Measurements from ENCODE around the gene TMEM114.

TMEM114 gene

DNA sequence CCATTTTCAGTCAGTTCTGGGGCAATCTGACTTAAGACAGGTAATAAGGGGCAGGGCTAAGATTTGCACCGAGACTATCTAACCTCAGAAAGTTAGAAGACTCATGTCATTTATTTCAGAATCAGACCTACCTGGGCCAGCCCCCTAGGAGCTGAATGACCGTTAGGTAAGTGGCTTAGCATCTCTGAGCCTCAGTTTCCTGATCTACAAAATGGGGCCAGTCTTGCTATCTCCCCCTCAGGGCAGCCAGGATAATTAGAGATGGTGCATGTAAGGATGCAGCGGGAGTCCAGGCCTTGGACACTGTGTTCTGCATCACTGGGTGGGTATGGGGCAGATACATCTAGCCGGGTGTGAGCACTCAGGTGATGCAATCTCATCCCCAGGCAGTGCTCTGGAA is 20.8 kb upstream of the TMEM114 start:
- DNase-seq = no peak

DNA sequence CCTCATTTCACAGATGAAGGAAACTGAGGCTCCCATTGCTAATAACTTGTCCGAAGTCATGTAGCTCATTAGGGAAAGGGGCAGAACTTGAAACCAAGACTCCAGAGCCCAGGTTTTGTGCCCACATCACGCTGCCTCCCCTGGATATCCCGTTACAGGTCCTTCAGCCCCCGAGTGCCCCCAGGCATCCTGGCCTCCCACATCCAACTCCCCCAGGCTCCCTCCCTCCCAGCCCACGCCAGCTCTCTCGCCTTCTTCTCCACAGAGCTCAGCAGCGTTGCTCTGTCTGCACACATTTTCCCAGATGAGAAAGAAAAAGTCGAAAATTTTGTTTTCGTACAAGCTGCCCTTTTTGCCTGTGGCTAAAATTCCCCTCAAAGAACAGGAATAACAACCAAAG is 16.9 kb upstream of the TMEM114 start:
- DNase-seq = no peak

DNA sequence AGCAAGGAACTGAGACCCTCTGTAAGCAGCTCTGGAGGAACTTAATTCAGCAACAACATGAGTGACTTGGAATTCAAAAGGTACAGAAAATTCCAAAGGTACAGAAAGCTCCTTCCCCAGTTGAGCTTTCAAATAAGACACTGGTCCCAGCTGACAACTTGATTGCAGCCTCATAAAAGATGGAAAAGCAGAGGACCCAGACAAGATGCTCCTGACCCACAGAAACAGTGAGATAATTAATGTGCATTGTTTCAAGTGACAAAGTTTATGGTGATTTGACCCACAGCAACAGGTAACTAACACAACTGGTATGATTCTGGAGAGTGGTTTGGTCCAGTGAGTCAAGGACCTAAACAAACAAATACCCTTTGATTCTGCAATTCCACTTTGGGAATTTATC is 15.2 kb upstream of the TMEM114 start:
- no peak for DNase-seq

DNA sequence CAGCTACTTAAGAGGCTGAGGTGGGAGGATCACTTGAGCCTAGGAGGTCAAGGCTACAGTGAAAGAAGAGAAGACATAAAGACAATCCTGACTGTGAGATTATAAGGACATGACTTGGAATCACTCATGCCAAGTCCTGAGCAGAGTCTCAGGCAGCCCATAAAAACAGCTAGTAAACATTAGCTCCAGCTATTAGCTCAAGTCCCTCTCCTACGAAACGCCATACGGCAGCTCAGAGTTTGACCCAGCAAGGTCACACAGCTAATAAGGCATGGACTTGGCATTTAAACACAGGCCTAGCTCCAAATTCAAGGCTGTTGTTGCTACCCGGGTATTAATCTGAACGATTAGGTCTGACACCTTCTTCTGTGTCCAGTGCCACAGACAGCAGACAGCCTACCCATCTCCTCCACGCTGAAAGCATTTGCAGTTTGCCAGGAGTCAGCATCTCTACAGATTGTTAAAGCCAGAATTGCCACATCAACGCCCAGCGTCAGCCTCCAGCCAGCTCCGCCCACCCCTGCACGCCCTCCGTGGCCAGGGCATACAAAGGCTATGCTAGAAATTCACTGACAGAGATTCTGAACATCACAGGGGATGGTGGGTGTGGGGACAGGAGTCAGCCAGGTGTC is 9.9 kb upstream of the TMEM114 start:
- DNase-seq = no peak

DNA sequence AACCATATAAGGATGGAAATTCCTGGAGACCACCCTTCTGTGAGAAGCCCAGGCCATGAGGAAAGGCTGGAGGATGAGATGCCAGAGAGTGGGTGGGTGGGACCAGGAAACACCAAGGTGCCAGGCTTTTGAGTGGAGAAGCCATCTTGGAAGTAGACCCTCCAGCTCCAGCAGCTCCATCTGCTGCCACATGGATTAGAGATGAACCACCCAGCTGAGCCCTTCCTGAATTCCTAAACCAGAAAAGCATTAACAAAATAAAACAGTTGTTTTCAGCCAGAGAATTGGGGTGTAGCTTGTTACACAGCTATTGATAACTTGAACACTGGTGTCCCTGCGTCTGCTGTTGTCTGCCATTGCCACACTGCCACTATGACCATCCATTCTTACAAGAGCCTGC is 6.3 kb upstream of the TMEM114 start:
- DNase-seq = no peak

DNA sequence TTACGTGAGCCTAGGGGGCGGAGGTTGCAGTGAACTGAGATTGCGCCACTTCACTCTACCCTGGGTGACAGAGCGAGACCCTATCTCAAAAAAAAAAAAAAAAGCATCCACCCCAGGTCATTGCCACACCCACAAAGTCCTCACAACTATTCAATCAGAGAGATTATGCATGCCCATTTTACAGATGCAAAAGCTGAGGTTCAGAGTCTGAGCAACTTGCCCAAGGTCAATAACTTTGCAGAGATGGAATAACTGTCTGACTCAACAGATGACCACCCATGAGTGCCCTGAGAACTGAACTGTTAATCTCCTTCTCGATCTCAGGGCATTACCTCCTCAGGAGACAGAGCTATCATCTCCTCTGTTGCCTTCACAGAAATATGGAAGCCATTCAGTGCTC is 5.5 kb upstream of the TMEM114 start:
- DNase-seq = no peak

DNA sequence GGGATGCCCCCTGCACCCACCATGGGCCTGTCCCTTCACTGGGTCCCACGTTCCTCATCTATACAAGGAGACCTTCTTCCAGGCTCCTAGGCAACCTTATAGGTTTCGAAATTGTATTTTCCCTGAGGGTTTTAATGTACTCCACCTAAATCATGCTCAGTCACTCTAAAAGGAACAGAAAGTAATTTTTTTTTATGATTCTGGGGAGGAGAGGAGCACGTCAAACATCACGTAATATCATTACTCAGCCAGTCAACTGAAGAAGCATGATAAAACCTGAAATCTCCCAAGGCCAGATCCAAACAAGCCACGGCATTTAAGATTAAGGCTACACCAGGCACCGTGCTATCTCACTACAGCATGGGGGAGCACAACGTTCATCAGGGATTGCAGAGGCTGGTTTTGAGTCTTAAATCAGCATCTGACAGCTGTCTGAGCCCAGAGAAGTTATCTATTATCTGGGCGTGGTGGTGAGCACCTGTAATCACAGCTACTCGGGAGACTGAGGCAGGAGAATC is 3.9 kb upstream of the TMEM114 start:
- DNase-seq = no peak

DNA sequence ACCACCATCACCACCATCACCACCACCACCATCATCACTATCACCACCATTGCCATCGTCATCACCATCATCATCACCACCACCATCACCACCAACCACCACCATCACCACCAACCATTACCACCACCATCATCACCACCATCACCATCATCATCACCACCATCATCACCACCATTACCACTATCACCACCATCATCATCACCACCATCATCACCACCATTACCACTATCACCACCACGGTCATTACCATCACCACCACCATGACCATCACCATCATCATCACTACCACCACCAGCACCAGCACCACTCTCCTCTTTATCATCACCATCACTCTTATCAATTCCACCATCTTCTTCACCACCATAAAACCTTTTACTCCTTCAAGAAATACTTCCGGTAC is 1.1 kb upstream of the TMEM114 start:
- no peak for DNase-seq

DNA sequence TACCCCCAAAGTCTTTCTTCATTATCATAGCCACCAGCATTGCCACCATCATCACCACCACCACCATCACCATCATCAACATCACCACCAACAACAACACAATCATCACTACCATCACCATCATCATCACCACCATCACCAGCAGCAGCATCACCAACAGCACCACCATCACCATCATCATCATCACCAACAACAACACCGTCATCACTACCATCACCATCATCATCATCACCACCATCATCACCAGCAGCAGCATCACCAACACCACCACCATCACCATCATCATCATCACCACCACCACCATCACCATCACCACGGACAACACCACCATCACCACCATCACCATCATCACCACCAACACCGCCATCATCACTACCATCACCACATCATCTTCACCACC is 500 bp upstream of the TMEM114 start:
- DNase-seq = no peak

DNA sequence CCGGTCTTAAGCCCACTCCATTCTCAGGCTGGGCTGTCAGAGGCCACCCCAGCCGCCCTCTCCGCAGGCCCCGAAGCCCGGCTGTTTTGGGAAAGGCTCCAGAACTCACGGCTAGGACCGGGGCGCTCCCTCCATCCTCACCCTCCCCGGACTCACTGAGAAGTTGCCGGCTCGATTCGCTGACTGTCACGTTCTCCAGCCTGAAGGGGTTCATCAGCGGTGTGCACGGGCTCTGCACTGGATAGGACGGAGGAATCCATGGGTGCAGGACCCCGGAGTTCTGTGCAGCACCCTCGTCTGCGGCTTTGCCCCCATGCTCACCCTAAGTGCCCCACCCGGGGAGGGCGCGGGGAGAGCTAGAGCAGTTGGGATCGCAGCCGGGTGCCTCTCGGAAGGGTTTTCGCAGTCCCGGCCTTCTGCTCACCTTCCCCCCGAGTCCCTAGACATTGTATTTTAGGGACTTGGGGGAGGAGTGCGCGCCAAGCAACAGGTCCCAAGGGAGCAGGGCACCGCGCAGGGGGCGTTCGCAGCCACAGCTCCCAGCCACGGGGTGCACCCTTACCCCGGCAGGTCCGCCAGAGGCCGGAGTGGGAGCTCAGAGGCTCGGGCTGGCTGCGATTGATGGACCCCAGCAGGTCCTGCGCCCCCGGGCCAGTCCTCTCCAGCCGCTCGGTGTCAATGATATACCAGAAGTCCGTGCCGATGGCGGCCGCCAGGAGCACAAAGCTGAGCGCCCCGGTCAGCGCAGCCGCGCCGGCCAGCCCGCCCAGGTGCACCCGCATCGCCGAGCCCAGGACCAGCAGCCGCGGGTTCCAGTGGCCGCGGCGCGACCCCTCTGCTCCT is 1.0 kb downstream of the TMEM114 start:
- no peak for DNase-seq

DNA sequence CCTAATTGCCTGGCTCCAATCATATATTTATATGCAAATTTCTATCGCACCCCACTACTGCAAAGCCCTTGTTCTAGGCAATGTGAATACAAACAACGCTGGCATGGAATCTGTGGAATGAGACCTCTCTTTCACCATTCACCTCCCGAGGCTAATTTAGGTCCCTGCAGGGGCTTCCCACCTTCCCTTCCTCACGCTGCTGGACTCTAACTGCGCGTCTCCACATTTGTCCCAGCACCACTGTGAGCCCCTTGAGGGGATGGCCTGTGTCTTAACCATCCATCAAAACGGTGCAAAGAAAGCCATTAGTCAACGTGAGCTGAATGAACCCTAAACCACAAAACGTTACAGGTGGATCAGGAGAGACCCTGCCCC is 1.6 kb downstream of the TMEM114 start:
- no peak for DNase-seq

DNA sequence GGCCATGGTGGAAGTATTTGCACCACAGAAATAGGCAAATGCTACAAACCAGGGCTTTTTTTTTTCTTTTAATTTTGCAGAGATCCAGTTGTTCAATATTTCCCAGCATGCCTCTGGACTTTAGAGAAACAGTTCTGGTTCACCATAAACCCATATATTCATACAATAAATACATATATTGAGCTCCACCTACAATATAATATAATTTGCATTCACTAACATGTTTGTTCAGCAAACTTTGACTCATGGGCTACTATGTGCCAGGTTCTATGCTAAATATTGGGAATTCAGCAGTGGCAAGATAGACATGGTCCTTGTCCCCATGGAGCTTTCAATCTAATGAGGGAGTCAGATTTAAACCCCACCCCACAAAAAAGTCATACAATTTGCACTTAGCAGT is 3.2 kb downstream of the TMEM114 start:
- no peak for DNase-seq

DNA sequence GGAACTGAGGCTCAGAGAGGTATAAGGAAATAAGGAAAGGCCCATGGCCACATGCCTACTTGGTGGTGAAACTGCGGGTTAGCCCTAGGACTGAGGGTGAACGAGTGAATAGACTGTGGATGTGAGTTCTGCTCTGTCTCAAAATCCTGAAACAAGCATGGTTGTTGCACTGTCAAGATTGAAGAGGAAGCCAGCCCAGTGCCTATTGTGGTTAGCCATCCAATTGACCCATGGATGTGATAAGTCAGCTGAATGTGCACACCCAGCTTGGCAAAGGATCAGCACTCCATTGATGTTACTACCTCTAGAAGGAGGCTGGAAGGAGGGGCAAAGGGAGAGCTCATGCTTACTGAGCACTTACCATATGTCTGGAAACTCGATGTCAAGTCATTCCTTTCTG is 4.5 kb downstream of the TMEM114 start:
- DNase-seq = no peak

DNA sequence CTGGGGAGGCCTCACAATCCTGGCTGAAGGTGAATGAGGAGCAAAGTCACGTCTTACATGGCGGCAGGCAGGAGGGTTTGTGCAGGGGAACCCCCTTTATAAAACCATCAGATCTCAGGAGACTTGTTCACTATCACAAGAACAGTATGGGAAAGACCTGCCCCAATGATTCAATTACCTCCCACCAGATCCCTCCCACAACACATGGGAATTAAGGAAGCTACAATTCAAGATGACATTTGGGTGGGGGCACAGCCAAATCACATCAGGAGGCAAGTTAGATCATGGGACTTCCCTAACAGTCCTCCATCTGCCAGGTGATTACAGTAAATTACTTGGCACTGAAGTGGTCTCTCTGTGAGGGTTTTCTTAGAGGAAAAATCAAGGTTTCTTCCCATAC is 5.3 kb downstream of the TMEM114 start:
- DNase-seq = no peak

DNA sequence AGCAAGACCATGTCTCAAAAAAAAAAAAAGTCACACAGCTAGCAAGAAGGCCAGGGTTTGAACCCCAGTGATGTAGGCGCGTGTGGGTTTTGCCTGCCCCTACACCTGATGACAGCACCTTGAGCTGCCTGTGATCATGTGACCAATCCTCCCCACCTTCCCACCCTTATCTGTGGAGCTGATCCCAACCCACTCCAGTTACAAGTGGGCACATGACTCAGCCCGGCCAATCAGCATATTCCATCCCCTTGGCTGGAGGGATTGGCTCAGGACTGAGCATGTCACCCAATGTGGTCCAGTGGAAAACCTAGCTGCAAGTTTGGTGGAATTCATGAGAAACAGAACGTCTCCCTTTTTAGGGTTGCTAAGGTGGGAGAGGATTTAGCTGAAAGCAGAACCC is 6.6 kb downstream of the TMEM114 start:
- no peak for DNase-seq

DNA sequence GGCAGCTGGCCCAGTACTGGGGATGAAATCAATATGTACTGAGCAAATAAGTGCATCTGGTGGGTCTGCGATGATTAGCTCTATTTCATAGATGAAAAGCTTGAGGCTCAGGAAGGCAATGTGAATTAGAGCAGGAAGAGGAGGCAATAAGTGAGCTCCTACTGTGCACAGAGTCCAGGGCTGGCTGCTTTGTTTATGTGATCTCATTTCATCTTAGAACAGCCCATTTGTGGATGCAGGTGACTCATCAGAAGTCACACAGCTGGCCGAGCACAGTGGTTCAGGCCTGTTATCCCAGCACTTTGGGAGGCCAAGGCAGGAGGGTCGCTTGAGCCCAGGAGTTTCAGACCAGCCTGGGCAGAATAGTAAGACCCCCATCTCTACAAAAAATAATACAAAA is 7.1 kb downstream of the TMEM114 start:
- no peak for DNase-seq

DNA sequence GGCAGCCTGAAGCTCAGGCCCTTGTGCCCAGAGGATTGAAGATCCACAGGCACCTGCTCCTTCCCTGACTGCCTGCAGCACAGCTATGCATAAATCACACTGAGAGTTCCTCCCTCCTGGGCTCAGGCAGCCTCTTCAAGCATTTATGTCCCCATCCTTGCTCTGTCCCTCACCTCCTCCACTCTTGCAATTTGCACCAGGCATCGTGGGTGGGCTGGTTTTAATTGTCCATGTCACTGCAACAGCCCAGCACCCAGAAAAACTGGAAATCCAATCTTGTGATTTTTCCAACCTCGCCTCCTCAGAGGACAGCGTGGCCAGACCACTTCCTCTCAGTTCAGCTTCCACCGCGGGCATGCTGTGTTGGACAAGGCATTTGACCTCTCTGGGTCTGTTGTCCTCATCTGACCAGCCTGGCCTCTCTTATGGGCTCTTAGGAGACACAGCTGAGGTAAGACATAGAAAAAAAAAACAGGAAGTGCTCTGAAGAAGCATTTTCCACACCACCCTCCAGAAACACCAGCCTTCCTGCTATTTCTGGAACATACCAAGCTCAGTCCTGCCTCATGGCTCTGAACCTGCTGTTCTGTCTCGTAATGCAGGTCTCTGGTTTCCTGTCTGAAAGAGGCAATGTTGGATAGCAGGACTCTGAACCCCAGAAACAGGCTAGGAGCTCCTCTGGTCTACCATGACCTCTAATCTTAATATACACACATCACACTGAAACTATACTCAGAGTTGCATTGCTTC is 8.3 kb downstream of the TMEM114 start:
- no peak for DNase-seq

DNA sequence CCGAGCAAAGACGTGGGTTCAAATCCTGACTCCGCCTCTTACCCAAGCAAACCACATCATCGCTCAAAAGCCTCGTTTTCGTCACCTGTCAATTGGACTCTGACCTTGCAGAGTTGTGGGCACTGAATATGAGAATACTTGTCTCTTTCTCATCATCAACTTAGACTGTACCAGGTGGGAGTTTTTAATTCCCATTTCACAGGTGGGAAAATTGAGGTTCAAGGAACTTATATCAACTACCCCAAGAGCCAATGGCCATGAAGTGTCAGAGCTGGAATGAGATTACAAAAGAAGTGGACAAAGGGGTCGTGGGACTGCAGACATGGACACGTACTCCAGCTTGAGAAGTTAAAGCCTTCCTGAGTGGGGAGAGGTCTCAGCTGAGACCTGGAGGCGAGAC is 10.8 kb downstream of the TMEM114 start:
- no peak for DNase-seq

DNA sequence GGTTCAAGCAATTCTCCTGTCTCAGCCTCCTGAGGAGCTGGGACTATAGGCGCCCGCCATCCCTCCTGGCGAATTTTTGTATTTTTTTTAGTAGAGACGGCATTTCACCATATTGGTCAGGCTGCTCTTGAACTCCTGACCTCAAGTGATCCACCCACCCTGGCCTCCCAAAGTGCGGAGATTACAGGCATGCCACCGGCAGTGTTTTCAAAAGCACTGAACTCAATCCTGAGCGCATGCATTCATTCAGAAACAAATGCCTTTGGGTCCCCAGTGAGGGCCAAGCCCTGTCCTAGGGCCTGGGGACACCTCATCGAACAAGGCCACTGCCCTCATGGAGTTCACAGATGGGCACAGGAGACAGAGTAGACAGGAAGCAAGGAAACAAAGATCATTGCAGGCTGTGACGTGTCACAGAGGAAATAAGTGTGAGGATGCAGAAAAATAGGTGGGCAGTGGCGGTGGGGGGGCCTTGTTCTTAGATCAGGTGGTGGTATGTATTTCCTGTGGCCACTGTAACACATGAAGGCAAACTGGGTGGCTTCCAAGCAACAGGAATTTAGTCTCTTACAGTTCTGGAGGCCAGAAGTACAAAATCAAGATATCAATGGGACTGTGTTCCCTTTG is 12.5 kb downstream of the TMEM114 start:
- no peak for DNase-seq

DNA sequence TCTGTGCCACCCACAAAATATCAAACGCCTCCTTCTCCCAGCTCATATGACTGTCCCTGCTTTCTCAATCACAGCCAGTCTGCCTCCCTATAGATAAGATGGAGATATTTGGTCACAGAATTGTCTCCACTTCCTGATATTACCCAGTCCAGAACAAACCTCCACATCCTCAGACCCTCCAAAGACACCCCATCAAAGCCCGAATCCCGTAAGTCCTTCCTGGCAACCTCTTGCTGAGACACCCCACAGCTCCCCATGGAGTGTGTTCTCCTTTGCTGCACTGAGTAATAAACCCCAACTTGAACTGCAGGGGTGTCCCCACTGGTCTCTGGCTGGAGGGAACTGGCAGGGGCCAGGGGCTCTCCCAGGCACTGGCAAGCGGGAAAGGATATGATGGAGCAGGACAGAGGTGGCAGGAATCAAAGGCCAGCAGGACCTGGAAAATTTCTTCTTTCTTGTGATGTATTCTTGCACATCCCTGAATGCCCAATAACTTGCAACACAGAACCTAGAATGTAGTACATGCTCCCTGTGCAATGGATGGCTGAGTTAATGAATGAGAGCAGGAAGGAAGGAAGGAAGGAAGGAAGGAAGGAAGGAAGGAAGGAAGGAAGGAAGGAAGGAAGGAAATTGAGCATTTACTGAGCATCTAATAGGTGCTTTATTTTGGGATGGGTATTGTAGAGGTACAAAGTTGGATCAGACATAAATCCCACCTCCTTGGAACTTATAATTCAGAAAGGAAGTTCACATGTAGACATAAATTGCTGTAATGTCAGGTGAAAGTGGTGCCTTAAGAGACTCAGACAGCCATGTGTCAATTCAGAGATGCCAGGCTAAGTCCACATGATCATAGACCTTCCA is 13.9 kb downstream of the TMEM114 start:
- DNase-seq = no peak

DNA sequence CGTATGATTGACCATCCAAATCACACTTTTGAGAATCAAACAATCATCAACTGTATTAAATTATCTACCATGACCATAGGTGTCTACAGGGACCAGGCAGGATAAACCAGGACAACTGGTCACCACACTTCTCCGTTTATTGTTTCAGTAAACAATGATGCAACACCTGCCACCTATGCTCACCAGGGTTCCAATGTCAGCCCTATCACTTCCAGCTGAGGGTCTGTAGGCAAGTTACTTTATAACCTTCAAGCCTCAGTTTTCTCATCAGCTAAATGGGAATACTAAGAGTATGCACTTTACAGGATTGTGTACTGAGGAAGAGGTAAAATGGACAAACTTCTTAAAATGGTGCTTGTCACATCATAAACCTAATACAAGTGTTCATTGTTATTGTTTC is 14.9 kb downstream of the TMEM114 start:
- DNase-seq = no peak

DNA sequence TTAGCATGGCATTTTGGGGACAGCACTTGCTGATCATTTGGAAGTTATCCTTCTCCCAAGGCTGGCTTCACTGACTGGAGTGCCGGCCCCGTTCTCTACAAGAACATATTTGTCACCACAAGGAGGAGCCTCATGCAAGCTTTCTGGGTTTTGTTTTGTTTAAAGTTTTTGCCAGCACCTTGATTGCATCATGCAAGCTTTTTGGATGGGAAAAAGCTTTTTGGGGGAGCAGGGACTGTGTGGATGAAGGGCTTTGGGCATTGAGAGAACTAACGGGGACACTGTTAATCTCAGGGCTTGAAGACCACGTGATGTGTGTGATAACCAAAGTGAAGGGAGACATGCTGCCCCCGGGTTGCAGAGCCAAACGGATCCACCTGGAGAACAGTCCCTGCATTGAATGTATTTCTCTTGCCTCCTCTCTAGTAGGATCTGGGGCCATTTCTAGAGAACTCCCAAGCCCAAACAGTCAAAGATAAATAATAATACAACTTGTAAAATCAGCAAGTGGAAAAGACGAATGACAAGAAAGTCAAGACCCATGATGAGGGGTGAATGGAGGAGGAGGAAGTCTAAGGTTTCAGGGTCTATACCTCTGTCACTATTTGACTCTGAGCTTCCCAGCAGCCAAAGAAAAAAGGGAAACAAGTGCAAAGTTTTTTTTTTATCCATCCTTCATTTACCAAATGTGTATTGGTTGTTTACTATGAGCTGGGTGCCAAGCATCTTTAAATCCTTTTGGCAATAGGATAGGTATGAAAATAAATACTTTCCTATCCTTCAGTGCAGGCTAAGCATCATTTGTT is 17.2 kb downstream of the TMEM114 start:
- no peak for DNase-seq
